ENCODE results near the gene DUSP14. TPM values are rescaled to one million over a fixed set of nuclear protein-coding genes. Genes with fewer than 3 reads are reported as not detected.

DUSP14 gene
- total and polyA plus RNA-seq, 2 experiments from 2014 or later, result 36.7 to 38.7 TPM

- TF ChIP-seq ZNF462 (CRISPR knock-in tag; IDR thresholded peaks at IDR 0.05) (no peak), CTCF (conservative IDR thresholded peaks at IDR 0.05; ENCODE audit: low read depth in 2 of 2) (no peak), EZH2phosphoT487 (IDR thresholded peaks at IDR 0.05; ENCODE audit: unreplicated experiment) (no peak)
Observed at GRCh38 chr17:37551788-37552187, 62.1 kb downstream of the DUSP14 start (continued).

- Histone ChIP-seq H3K4me1 (ENCODE audit: insufficient read depth) (no peaks in the 10 kb centered on the region), H3K79me2 (replicated peaks; ENCODE audit: insufficient read depth) (no peaks in the 10 kb centered on the region), H3K9me2 (ENCODE audit: insufficient read depth) (no peaks in the 10 kb centered on the region), H2AFZ (no peak overlapping the region), H3F3A (replicated peaks; ENCODE audit: low read depth) (no peaks in the 10 kb centered on the region), H4K20me1 (replicated peaks; ENCODE audit: insufficient read depth) (no peaks in the 10 kb centered on the region), H3K27me3 (ENCODE audit: insufficient read depth) (no peaks in the 10 kb centered on the region), H3K4me3 (no peak overlapping the region), H3K36me3 (ENCODE audit: insufficient read depth) (0 out of 2 replicates have a peak, but pooled peaks cover 2% of the 10 kb centered on the region), H3K27ac (ENCODE audit: low read depth) (no peak overlapping the region), H3K4me2 (no peak overlapping the region)
- H3K27me3 Mint-ChIP-seq (ENCODE audit: insufficient read depth, low read depth, poor library complexity), result no peaks in the 10 kb centered on the region
- no peaks in the 10 kb centered on the region for H3K9me3 Mint-ChIP-seq
- H3K36me3 Mint-ChIP-seq (ENCODE audit: low read depth), result peaks cover 4% of the 10 kb centered on the region; the same call in 1 of the 3 replicates
- peaks cover 3% of the 10 kb centered on the region; the same call in 2 of the 3 replicates for H3K4me1 Mint-ChIP-seq
- peak overlapping the region; percentile 76 for H3K27ac Mint-ChIP-seq
- ATAC-seq (no peak), DNase-seq (ENCODE audit: low spot score) (no peak)
- H3K4me3 Mint-ChIP-seq, result no peak overlapping the region
- TF ChIP-seq REST (IDR thresholded peaks at IDR 0.05; ENCODE audit: unreplicated experiment), result no peak
- TF ChIP-seq EZH2 (IDR thresholded peaks at IDR 0.05; ENCODE audit: low read depth, unreplicated experiment), result no peak
- TF ChIP-seq ZNF114 (CRISPR knock-in tag; IDR thresholded peaks at IDR 0.05), result no peak
Observed at GRCh38 chr17:37553401-37553966, 63.8 kb downstream of the DUSP14 start.

Data from GM23338 (cell line).